H1 (cell line): ENCODE results near the gene CAB39L. TPM values are rescaled to one million over a fixed set of nuclear protein-coding genes. Genes with fewer than 3 reads are reported as not detected.

Experiments
- CTCF ChIA-PET: fragments of 300-600 bp; sonication (Branson Sonifier 250); formaldehyde crosslinking; loops from one replicate; lab custom pipeline; 2021; ENCODE audit not compliant: partially characterized antibody; lab: Charles Lee
- POLR2A ChIA-PET: fragments of 300-600 bp; sonication (Branson Sonifier 250); formaldehyde crosslinking; loops from one replicate; lab custom pipeline; 2021; ENCODE audit warnings: inconsistent platforms; ENCODE audit not compliant: partially characterized antibody; lab: Charles Lee
- DNase-seq, 2 experiments: peaks; one replicate each; pipeline versions ENCODE4 v3.0.0 to v3.0.0-alpha.2; 2010 to 2022; ENCODE audit warnings: low spot score in 2 of 2, low read depth in 1 of 2, mixed read lengths in 1 of 2
- FAIRE-seq: peaks from 2 replicates; lab custom pipeline; 2011; peaks lifted over from hg19 to GRCh38; lab: Jason Lieb, UNC
- H2AFZ ChIP-seq: 2 replicates; pipeline ENCODE4 v1.8.1; 2012; ENCODE audit warnings: low read length, inconsistent platforms
- H2AK5ac ChIP-seq: 2 replicates; pipeline ENCODE4 v1.6.1; 2013; ENCODE audit warnings: low read depth, low read length
- H2BK120ac ChIP-seq: replicated peaks from 2 replicates; pipeline ENCODE3; 2013; ENCODE audit warnings: low read depth, low read length, inconsistent platforms
- H2BK12ac ChIP-seq: 2 replicates; pipeline ENCODE4 v1.6.1; 2013; ENCODE audit warnings: low read depth, low read length
- H2BK15ac ChIP-seq: 2 replicates; pipeline ENCODE4 v1.6.1; 2013; ENCODE audit warnings: low read length
- H2BK20ac ChIP-seq: 2 replicates; pipeline ENCODE4 v1.6.1; 2013; ENCODE audit warnings: low read length
- H2BK5ac ChIP-seq: 2 replicates; pipeline ENCODE4 v1.6.1; 2013; ENCODE audit warnings: low read depth, low read length
- H3K14ac ChIP-seq: 2 replicates; pipeline ENCODE4 v1.6.1; 2013; ENCODE audit warnings: inconsistent platforms; ENCODE audit not compliant: insufficient read length
- H3K18ac ChIP-seq: 2 replicates; pipeline ENCODE4 v1.6.1; 2013; ENCODE audit warnings: low read length; ENCODE audit errors: extremely low read depth
- H3K23ac ChIP-seq: 2 replicates; pipeline ENCODE4 v1.6.1; 2013; ENCODE audit warnings: inconsistent platforms; ENCODE audit not compliant: insufficient read length
- H3K23me2 ChIP-seq: 2 replicates; pipeline ENCODE4 v1.6.1; 2013; ENCODE audit warnings: low read depth, low read length
- H3K27ac ChIP-seq: 2 replicates; pipeline ENCODE4 v1.6.1; 2011; ENCODE audit warnings: low read depth, low read length, inconsistent platforms
- H3K27me3 ChIP-seq, 4 experiments: replicated peaks in 1 of 4; 1 replicate in 1 of 4; 2 replicates in 3 of 4; pipeline versions ENCODE4 v1.6.1 to v1.8.1; 2011 to 2013; ENCODE audit warnings: low read length in 3 of 4, mild to moderate bottlenecking in 3 of 4, inconsistent platforms in 2 of 4, mixed read lengths in 2 of 4, moderate library complexity in 1 of 4; ENCODE audit not compliant: control insufficient read depth in 3 of 4, insufficient read depth in 3 of 4; ENCODE audit errors: extremely low read depth in 1 of 4
- H3K36me3 ChIP-seq, 4 experiments: 2 replicates each; pipeline versions ENCODE4 v1.6.1 to v1.8.1; 2011 to 2013; ENCODE audit warnings: mild to moderate bottlenecking in 4 of 4, low read length in 3 of 4, moderate library complexity in 2 of 4, control low read depth in 1 of 4, inconsistent platforms in 1 of 4; ENCODE audit not compliant: insufficient read depth in 4 of 4, control insufficient read depth in 2 of 4
- H3K4ac ChIP-seq: replicated peaks from 2 replicates; pipeline ENCODE3; 2013; ENCODE audit warnings: low read length, low read depth, mixed read lengths, inconsistent platforms; ENCODE audit not compliant: insufficient read length
- H3K4me1 ChIP-seq, 4 experiments: replicated peaks in 1 of 4; 1 replicate in 1 of 4; 2 replicates in 3 of 4; pipeline versions ENCODE4 v1.6.1 to v1.8.1; 2011 to 2013; ENCODE audit warnings: low read length in 3 of 4, inconsistent platforms in 2 of 4, mixed read lengths in 1 of 4; ENCODE audit not compliant: insufficient read depth in 4 of 4, control insufficient read depth in 3 of 4
- H3K4me2 ChIP-seq, 2 experiments: 2 replicates each; pipeline versions ENCODE4 v1.6.1 to v1.8.1; 2011 to 2013; ENCODE audit warnings: low read depth in 2 of 2, low read length in 2 of 2, control low read depth in 1 of 2, inconsistent platforms in 1 of 2, mild to moderate bottlenecking in 1 of 2; ENCODE audit not compliant: insufficient read depth in 1 of 2
- H3K4me3 ChIP-seq, 4 experiments: fragments of 200-600, 300-600 bp in 1 of 4; sonication (generic), shearing (Covaris generic), sonication (Bioruptor Twin) in 1 of 4; 2 replicates each; pipeline versions ENCODE4 v1.5.1 to v1.8.1; 2011 to 2016; ENCODE audit warnings: low read length in 4 of 4, low read depth in 3 of 4, control low read depth in 2 of 4, inconsistent platforms in 2 of 4, mild to moderate bottlenecking in 2 of 4, mixed read lengths in 1 of 4, moderate library complexity in 1 of 4; ENCODE audit not compliant: insufficient read depth in 2 of 4; ENCODE audit errors: extremely low read depth in 1 of 4
- H3K56ac ChIP-seq: replicated peaks from 2 replicates; pipeline ENCODE3; 2013; ENCODE audit warnings: low read depth, mild to moderate bottlenecking, mixed read lengths, low read length, inconsistent platforms; ENCODE audit not compliant: insufficient read length
- H3K79me1 ChIP-seq: 2 replicates; pipeline ENCODE4 v1.6.1; 2013; ENCODE audit warnings: low read depth, low read length, control low read depth
- H3K79me2 ChIP-seq, 2 experiments: 2 replicates each; pipeline versions ENCODE4 v1.6.1 to v1.8.1; 2012 to 2013; ENCODE audit warnings: low read length in 2 of 2, mild to moderate bottlenecking in 2 of 2, inconsistent platforms in 1 of 2; ENCODE audit not compliant: insufficient read depth in 2 of 2, control insufficient read depth in 1 of 2
- H3K9ac ChIP-seq, 4 experiments: replicated peaks in 1 of 4; 1 replicate in 1 of 4; 2 replicates in 3 of 4; pipeline versions ENCODE4 v1.6.1 to v1.8.1; 2011 to 2013; ENCODE audit warnings: low read depth in 3 of 4, low read length in 3 of 4, control low read depth in 2 of 4, mild to moderate bottlenecking in 2 of 4, moderate library complexity in 2 of 4, inconsistent platforms in 1 of 4; ENCODE audit errors: extremely low read depth in 1 of 4
- H3K9me3 ChIP-seq, 2 experiments: 2 replicates each; pipeline versions ENCODE4 v1.6.1 to v1.8.1; 2012 to 2013; ENCODE audit warnings: mild to moderate bottlenecking in 2 of 2, moderate library complexity in 2 of 2, control low read depth in 1 of 2, inconsistent platforms in 1 of 2, low read depth in 1 of 2, low read length in 1 of 2, mixed read lengths in 1 of 2; ENCODE audit not compliant: insufficient read depth in 2 of 2
- H4K20me1 ChIP-seq, 2 experiments: replicated peaks in 1 of 2; 2 replicates each; pipeline versions ENCODE3 to v1.8.1; 2011 to 2013; ENCODE audit warnings: inconsistent platforms in 2 of 2, low read length in 2 of 2, mild to moderate bottlenecking in 1 of 2; ENCODE audit not compliant: insufficient read depth in 2 of 2, control insufficient read depth in 1 of 2
- H4K5ac ChIP-seq: 2 replicates; pipeline ENCODE4 v1.6.1; 2013; ENCODE audit warnings: low read length, low read depth, mixed read lengths, inconsistent platforms; ENCODE audit not compliant: insufficient read length
- H4K8ac ChIP-seq: 2 replicates; pipeline ENCODE4 v1.8.0; 2013; ENCODE audit warnings: mild to moderate bottlenecking, moderate library complexity, low read length, inconsistent platforms; ENCODE audit not compliant: insufficient read depth; ENCODE audit errors: extremely low read depth
- H4K91ac ChIP-seq: replicated peaks from 2 replicates; pipeline ENCODE3; 2013; ENCODE audit warnings: low read length, mixed read lengths, inconsistent platforms; ENCODE audit not compliant: insufficient read length
- ATF3 ChIP-seq: IDR thresholded peaks from 2 replicates; pipeline ENCODE4 v1.6.1; 2011; ENCODE audit warnings: low read depth, mild to moderate bottlenecking, low read length; ENCODE audit not compliant: insufficient read depth
- CHD1 ChIP-seq: IDR thresholded peaks from 2 replicates; pipeline ENCODE4 v1.6.1; 2012; ENCODE audit warnings: low read depth, low read length, improper control_type of control experiment
- E2F6 ChIP-seq: IDR thresholded peaks from 2 replicates; pipeline ENCODE4 v1.6.1; 2012; ENCODE audit warnings: inconsistent platforms
- EGR1 ChIP-seq: IDR thresholded peaks from 2 replicates; pipeline ENCODE4 v1.6.1; 2011; ENCODE audit warnings: low read depth, low read length, borderline replicate concordance
- POU5F1 ChIP-seq: IDR thresholded peaks from 2 replicates; pipeline ENCODE4 v1.6.1; 2011; ENCODE audit warnings: low read depth, mild to moderate bottlenecking, low read length, moderate library complexity
- RFX5 ChIP-seq: IDR thresholded peaks from 2 replicates; pipeline ENCODE4 v1.6.1; 2011; ENCODE audit warnings: low read depth, low read length, improper control_type of control experiment, borderline replicate concordance
- SP1 ChIP-seq: IDR thresholded peaks from 2 replicates; pipeline ENCODE4 v1.6.1; 2011; ENCODE audit warnings: low read depth, low read length
- WGBS, 2 experiments: shearing (Covaris generic) in 1 of 2; methylation state at CpG; one replicate each; pipeline versions ENCODE4 v1.1.6 to v1.1.7; 2013 to 2015; ENCODE audit warnings: low lambda C conversion rate in 2 of 2, mixed read lengths in 2 of 2, inconsistent platforms in 1 of 2, low coverage in 1 of 2, missing lambda C conversion rate in 1 of 2; ENCODE audit not compliant: insufficient replicate concordance in 2 of 2, insufficient coverage in 1 of 2, insufficient read length in 1 of 2; ENCODE audit errors: extremely low coverage in 1 of 2, missing lambda C conversion rate in 1 of 2; 5-methylcytosine and 5-hydroxymethylcytosine counted together
- polyA plus RNA-seq, 7 experiments: library from polyadenylated mRNA; depleted of rRNA in 3 of 7; stranded (reverse) in 5 of 7; unstranded in 2 of 7; fragments of >200 nt in 5 of 7; fragments of 200-250 nt in 2 of 7; gene quantifications; 1 replicate in 5 of 7; 2 replicates in 1 of 7; 4 replicates in 1 of 7; pipeline versions ENCODE4 v1.2.1 to v1.2.3, GENCODE V29; 2011 to 2013; ENCODE audit warnings: missing spikeins in 2 of 7, mixed read lengths in 2 of 7
- total RNA-seq: library from RNA; stranded (reverse); fragmentation: NEBNext Ultra II Directional; extraction: Animal tissue kit (Norgen Biotek cat#: 25700); gene quantifications from 2 replicates; pipeline ENCODE4 v1.2.1, GENCODE V29; 2021

The CAB39L gene
- total and polyA plus RNA-seq, 2 of the 8 experiments (the other 6 are each of a cell fraction or from before 2014, with no cell fraction given), result 2.5 to 4.8 TPM

GRCh38 chr13:49370371-49370770, 73.5 kb downstream of the CAB39L start:
- no peak overlapping the region for H2BK20ac ChIP-seq
- no peaks in the 10 kb centered on the region for H3K79me2 ChIP-seq
- H3K4me2 ChIP-seq, result no peak overlapping the region
- DNase-seq (no peak), FAIRE-seq (no peak)
- H2BK5ac ChIP-seq, result no peak overlapping the region
- TF ChIP-seq E2F6 (no peak), EGR1 (no peak), RFX5 (no peak), POU5F1 (no peak), SP1 (no peak), ATF3 (no peak), CHD1 (no peak)
- 85% methylated on average over 2 of the region's 2 CpGs; no CpG with 5 or more reads in 1 of the 2 experiments for WGBS, 2 experiments
- no peak overlapping the region for H3K9ac ChIP-seq
- no peak overlapping the region for H3K23ac ChIP-seq
- H3K56ac ChIP-seq, result no peak overlapping the region
- H3K18ac ChIP-seq, result no peak overlapping the region
- H3K9me3 ChIP-seq, result no peaks in the 10 kb centered on the region
- no peaks in the 10 kb centered on the region for H4K20me1 ChIP-seq
- no peak overlapping the region for H2BK120ac ChIP-seq
- no peaks in the 10 kb centered on the region for H3K23me2 ChIP-seq
- no peak overlapping the region for H3K4me3 ChIP-seq
- H4K5ac ChIP-seq, result no peak overlapping the region
- H2BK12ac ChIP-seq, result no peak overlapping the region
- no peaks in the 10 kb centered on the region for H3K36me3 ChIP-seq
- H4K91ac ChIP-seq, result no peak overlapping the region
- no peaks in the 10 kb centered on the region; a peak in 1 of 7 replicates for H3K27me3 ChIP-seq
- H2BK15ac ChIP-seq, result no peak overlapping the region
- ChIA-PET POLR2A (no interaction called here), CTCF (interaction anchor here (1.4 to 2.0 kb wide), 2 partner anchors 41 to 56 kb away, joined by 3 to 4 read pairs; no protein-coding TSS in a partner anchor)
- H2AK5ac ChIP-seq, result no peak overlapping the region
- no peak overlapping the region for H2AFZ ChIP-seq
- no peak overlapping the region for H3K4ac ChIP-seq
- H3K14ac ChIP-seq, result no peak overlapping the region
- H4K8ac ChIP-seq, result no peak overlapping the region
- H3K4me1 ChIP-seq, result no peaks in the 10 kb centered on the region; a peak in 1 of 7 replicates
- H3K79me1 ChIP-seq, result no peaks in the 10 kb centered on the region
- H3K27ac ChIP-seq, result no peak overlapping the region
